ENCODE measurements around the gene LIMD2. TPM values are rescaled to one million over a fixed set of nuclear protein-coding genes. Genes with fewer than 3 reads are reported as not detected.

The LIMD2 gene
- total and polyA plus RNA-seq, 2 experiments from 2014 or later: 98.8 to 105 TPM

- no peak for DNase-seq (ENCODE audit: low spot score)
- Mint-ChIP-seq H3K27ac (no peak overlapping the region), H3K27me3 (ENCODE audit: insufficient read depth, low read depth, poor library complexity) (peaks cover 19% of the 10 kb centered on the region), H3K36me3 (ENCODE audit: low read depth) (peaks cover 38% of the 10 kb centered on the region), H3K4me1 (peaks cover 28% of the 10 kb centered on the region), H3K4me3 (no peak overlapping the region), H3K9me3 (no peaks in the 10 kb centered on the region)
- Histone ChIP-seq H3K36me3 (ENCODE audit: insufficient read depth) (no peaks in the 10 kb centered on the region), H3K9me2 (ENCODE audit: insufficient read depth) (no peaks in the 10 kb centered on the region), H3K79me2 (replicated peaks; ENCODE audit: insufficient read depth) (peaks cover 6% of the 10 kb centered on the region; the same call in 1 of the 2 replicates), H2AFZ (no peak overlapping the region), H3K27ac (ENCODE audit: low read depth) (no peak overlapping the region), H3K4me2 (no peak overlapping the region), H3K4me1 (ENCODE audit: insufficient read depth) (peaks cover 15% of the 10 kb centered on the region), H4K20me1 (replicated peaks; ENCODE audit: insufficient read depth) (no peaks in the 10 kb centered on the region; the same call in 1 of the 2 replicates), H3K27me3 (ENCODE audit: insufficient read depth) (no peaks in the 10 kb centered on the region; the same call in 1 of the 2 replicates), H3F3A (replicated peaks; ENCODE audit: low read depth) (no peaks in the 10 kb centered on the region), H3K4me3 (no peak overlapping the region)
- no peak for TF ChIP-seq EZH2 (IDR thresholded peaks at IDR 0.05; ENCODE audit: low read depth, unreplicated experiment)
- TF ChIP-seq, protein P1, sequence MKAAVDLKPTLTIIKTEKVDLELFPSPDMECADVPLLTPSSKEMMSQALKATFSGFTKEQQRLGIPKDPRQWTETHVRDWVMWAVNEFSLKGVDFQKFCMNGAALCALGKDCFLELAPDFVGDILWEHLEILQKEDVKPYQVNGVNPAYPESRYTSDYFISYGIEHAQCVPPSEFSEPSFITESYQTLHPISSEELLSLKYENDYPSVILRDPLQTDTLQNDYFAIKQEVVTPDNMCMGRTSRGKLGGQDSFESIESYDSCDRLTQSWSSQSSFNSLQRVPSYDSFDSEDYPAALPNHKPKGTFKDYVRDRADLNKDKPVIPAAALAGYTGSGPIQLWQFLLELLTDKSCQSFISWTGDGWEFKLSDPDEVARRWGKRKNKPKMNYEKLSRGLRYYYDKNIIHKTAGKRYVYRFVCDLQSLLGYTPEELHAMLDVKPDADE (IDR thresholded peaks at IDR 0.05): no peak
- no peak for TF ChIP-seq NANOG (IDR thresholded peaks at IDR 0.05; ENCODE audit: borderline replicate concordance)
- TF ChIP-seq REST (IDR thresholded peaks at IDR 0.05; ENCODE audit: unreplicated experiment): no peak
- TF ChIP-seq JUNB (IDR thresholded peaks at IDR 0.05; ENCODE audit: unreplicated experiment): no peak
- TF ChIP-seq POLR2AphosphoS5 (IDR thresholded peaks at IDR 0.05; ENCODE audit: low read depth): no peak
- TF ChIP-seq CREB1 (CRISPR knock-in tag; IDR thresholded peaks at IDR 0.05; ENCODE audit: low read depth): no peak
- no peak for TF ChIP-seq STAT1 (IDR thresholded peaks at IDR 0.05; ENCODE audit: unreplicated experiment)
- TF ChIP-seq ZNF331 (CRISPR knock-in tag; IDR thresholded peaks at IDR 0.05; ENCODE audit: low read depth): no peak
- no peak for TF ChIP-seq ZNF114 (CRISPR knock-in tag; IDR thresholded peaks at IDR 0.05)
- TF ChIP-seq EZH2phosphoT487 (IDR thresholded peaks at IDR 0.05; ENCODE audit: unreplicated experiment): no peak
- TF ChIP-seq ZNF462 (CRISPR knock-in tag; IDR thresholded peaks at IDR 0.05): no peak
- no peak for ATAC-seq
Measured at GRCh38 chr17:63704259-63704576, 4.3 kb upstream of the LIMD2 start.
